HuH-7 (cell line): ENCODE results near the gene ECHDC3.
A peak's percentile ranks its signal among the peaks of the same experiment; 100 is the strongest.

Source experiments
- DNase-seq: peaks from one replicate; pipeline ENCODE4 v3.0.0; 2011; ENCODE audit warnings: low spot score

ECHDC3 gene

GRCh38 chr10:11782793-11783557, 40.8 kb downstream of the ECHDC3 start:
- peak; percentile 73 for DNase-seq

DNA sequence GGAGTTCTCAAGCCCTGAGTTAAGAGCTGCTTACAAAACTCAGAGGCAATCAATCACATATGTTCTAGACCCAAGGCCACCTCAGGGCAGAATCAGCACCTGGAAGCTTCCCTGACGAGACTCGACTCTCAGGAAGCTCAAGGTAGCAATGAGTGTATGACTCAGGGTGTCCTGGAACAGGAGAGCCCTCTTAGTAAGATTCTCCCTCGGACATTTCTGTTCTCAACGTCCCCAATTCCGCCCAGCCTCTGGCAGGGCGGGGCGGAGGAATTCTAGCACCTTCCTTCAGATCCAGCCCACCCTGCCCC, 41.3 kb downstream of the ECHDC3 start:
- DNase-seq, result no peak

DNA sequence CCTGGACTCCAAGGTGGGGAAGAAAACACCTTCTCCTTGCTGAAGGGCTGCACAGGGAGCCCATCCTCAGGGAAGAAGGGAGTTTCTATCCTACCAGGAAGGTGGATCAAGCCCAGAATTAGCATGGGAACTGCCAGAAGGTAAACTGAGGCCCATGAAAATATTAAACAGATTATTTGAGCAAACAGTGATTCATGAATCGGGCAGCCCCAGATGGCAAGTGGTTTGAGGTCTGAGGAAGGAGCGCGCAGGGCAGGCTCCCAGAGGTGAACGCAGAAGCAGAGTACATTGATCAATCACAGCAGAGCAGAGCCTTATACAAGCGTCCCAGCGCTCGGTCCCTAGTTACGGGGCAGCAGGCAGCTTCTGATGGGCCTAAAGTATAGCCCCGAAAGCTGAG, 45.2 kb downstream of the ECHDC3 start:
- DNase-seq, result no peak

GRCh38 chr10:11787846-11788245, 45.7 kb downstream of the ECHDC3 start:
- DNase-seq, result no peak

DNA sequence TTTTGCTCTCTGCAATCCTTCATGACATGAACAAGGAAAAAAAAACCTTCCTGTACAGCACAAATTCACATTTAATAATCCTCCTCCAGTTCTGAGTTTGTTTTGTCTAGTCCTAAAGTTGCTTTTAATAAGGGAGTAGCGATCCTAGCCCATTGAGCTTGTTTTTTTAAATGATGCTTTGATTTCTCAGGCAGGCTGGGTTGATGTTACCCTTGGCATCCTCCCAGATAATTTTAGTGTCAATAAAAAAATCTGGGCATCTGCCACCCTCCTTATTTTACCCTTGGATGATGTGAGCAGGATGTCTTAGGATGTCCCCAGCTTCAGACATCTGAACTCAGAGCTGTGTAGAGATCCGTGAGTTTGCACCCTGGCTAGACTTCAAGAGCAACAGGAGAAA, 47.1 kb downstream of the ECHDC3 start:
- DNase-seq, result no peak

DNA sequence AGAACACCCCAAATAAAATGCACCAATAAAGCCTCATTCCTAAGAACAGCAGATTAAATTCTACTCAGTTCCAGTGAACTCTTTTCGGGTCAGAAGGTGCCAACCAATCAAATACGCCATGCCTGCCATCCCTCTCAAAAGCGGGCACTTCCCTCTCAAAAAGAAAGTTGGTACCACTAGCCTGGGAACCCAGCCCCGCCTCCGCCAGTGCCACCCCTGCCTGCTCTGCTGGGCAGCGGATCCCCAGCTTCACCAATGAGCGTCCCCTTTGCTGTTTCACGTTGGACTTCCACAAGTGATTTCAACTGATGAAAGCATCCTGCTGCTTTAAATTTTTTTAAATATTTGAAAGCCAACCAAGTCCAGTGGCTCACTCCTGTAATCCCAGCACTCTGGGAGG, 47.8 kb downstream of the ECHDC3 start:
- no peak for DNase-seq

DNA sequence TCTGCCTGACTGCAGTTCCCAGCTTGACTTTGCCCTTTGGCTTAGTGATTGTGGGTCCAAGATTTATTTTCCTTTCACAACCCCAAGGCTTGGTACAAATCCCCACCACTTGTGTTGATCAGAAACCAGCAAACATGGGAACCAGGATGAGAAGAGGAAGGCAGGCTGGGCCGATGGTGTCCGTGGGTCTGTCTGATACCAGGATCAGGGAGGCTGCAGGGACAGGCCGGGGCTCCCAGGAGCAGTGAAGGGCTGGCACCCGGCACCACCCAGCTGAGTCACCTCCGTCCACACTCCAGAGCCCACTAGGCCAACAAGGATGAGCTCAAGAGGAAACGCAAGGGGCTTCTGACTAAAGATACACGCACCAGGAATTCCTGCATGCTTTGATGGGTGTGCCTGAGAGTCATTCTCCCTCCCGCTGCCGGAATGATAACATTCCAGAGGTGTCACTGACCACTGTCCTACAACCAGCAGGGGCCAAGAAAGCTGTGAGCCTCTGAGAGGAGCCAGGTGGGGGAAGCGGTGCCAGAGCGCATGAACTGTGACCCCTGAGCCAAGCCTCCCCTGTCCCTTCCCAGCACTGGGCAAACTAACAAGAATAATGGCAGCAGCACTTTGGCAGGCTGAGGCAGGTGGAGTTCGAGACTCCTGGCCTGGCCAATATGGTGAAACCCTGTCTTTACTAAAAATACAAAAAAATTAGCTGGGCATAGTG, 51.7 kb downstream of the ECHDC3 start:
- DNase-seq, result peak; percentile 65

DNA sequence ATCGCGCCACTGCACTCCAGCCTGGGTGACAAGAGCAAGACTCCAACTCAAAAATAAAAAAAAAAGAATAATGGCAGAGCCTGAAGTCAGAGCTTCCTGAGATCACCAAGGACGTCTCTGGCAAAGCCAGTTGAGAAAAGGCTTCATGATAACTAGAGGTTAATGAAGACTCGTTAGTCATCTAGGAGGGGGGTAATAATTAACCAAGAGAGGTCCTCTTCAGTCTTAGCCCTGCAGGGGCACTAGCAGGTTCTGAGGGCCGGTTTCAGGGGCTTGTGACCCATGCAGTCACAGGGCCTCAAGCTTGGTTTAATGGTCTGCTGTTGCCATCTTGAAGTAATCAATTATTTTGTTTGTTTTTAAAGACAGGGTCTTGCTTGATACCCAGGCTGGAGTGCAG, 52.4 kb downstream of the ECHDC3 start:
- DNase-seq, result peak; percentile 65

- DNase-seq, result no peak
Measured at GRCh38 chr10:11795101-11795920, 53.1 kb downstream of the ECHDC3 start.

DNA sequence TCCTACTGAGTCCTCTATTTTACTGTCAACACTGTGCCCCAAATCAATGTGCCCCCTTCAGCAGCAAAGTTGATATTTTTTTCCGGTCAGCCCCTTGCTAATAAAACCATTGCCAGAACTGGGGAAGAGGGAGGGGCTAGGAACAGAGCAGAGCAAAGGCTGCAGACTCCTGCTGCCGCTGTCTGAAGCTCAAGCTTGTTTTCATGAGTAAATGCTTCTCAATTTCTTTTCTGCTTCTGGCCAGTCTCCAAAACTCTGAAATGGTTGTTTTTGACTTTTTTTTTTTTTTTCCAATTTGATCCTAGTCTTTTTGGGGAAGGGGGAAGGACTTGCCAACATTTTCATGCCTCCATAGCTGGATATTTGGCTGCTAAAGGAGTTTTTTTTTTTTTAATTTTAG, 54.3 kb downstream of the ECHDC3 start:
- DNase-seq, result no peak

- DNase-seq, result no peak
Measured at GRCh38 chr10:11797281-11797680, 55.1 kb downstream of the ECHDC3 start.

GRCh38 chr10:11797847-11798633, 55.9 kb downstream of the ECHDC3 start:
- DNase-seq, result no peak

GRCh38 chr10:11798845-11799735, 56.9 kb downstream of the ECHDC3 start:
- no peak for DNase-seq

DNA sequence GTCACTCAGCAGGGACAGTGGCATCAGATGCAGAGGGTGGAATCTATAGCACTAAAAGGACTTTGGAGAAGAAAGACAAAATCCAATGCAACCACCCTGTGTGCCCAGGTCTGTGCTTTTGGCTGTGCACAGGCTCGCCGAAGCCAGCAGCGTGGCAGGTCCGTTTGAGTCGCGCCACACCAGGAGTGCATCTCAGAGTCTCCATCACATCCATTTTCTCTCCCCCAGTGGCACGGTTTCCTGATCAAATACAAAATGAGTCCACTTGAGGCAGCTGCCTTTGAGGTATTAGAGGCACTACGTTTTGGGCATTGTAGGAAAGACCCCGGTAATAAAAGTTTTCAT, 57.5 kb downstream of the ECHDC3 start:
- no peak for DNase-seq

DNA sequence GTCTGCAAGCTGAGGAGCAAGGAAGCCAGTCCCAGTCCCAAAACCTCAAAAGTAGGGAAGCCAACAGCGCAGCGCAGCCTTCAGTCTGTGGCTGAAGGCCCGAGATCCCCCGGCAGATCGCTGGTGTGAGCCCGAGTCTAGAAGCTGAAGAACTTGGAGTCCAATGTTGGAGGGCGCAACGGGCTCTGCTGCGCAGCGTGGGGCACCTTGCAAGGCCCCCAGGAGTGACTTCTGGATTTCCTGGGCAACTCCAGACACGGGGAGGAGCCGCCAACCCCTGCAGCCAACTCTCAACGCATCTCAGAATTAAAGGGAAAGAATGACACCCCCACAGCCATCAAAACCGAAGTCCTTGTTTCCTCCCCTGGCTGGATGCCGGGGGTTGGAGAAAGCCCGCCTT, 62.2 kb downstream of the ECHDC3 start:
- DNase-seq, result no peak

- no peak for DNase-seq
Measured at GRCh38 chr10:11805792-11806191, 63.6 kb downstream of the ECHDC3 start.

DNA sequence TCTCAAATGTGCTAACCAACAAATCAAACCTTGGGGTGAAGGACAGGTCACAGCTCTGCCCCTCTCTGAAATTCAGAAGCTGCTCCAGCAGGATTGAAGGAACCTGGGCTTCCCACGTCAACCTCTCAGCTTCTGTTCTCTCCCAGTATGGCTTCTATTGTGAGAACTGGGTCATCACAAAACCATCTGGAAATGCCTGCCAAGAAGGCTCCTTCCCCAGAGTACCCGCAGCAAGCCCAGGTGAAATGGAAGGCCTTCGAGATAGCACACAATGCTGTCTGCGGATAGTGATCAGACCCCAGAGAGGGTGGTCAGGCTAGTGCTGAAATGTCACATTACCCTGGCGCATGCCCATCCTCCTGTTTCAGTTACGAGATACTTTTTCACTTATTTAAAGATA, 64.5 kb downstream of the ECHDC3 start:
- no peak for DNase-seq

GRCh38 chr10:11808808-11809207, 66.6 kb downstream of the ECHDC3 start:
- no peak for DNase-seq

DNA sequence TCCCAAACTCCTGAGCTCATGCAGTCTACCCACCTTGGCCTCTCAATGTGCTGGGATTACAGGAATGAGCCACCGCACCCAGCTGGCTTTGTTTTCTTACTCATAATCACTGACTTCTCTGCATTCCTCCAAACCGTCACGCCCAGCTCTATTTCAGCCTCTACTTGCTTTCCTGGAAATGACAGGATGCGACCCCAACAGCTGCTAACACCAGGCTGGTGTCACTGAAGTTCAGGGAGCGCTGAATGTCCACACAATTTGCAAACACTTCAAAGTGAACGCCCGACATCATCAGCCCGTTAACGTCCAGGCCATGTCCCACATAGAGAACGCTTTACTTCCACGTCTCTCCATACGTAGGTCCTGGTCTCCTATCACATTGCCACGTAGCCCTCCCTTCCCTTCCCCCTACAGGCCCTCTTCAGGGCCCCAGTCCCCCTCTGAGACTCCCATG, 68.2 kb downstream of the ECHDC3 start:
- DNase-seq, result no peak

GRCh38 chr10:11810973-11811372, 68.8 kb downstream of the ECHDC3 start:
- DNase-seq, result no peak

GRCh38 chr10:11813177-11813576, 71.0 kb downstream of the ECHDC3 start:
- no peak for DNase-seq
